WTC11 (cell line): ENCODE data around the gene TWIST1.

Source experiments
- ATF2 ChIP-seq: sonication (generic); formaldehyde crosslinking; IDR thresholded peaks from 2 replicates; pipeline ENCODE4 v1.8.1; 2022; ENCODE audit warnings: low read depth, missing genetic modification reagents, borderline replicate concordance
- CTCF ChIP-seq: fragments of 200-600 bp; IDR thresholded peaks from 2 replicates; pipeline ENCODE4 v1.8.0; 2022; ENCODE audit warnings: antibody characterized with exemption
- E2F1 ChIP-seq: sonication (generic); formaldehyde crosslinking; IDR thresholded peaks from 2 replicates; pipeline ENCODE4 v1.8.0; 2022; ENCODE audit warnings: mild to moderate bottlenecking, missing genetic modification reagents
- ETV6 ChIP-seq: sonication (generic); formaldehyde crosslinking; IDR thresholded peaks from 2 replicates; pipeline ENCODE4 v1.8.1; 2022; ENCODE audit warnings: mild to moderate bottlenecking, missing genetic modification reagents
- MYBL2 ChIP-seq: sonication (generic); formaldehyde crosslinking; IDR thresholded peaks from 2 replicates; pipeline ENCODE4 v1.8.1; 2023; ENCODE audit warnings: mild to moderate bottlenecking, moderate library complexity, missing genetic modification reagents
- NR3C1 ChIP-seq: sonication (generic); formaldehyde crosslinking; conservative IDR thresholded peaks from 2 replicates; pipeline ENCODE4 v1.8.1; 2023; ENCODE audit warnings: low read depth, mild to moderate bottlenecking, missing genetic modification reagents
- PRDM15 ChIP-seq: sonication (generic); formaldehyde crosslinking; IDR thresholded peaks from 2 replicates; pipeline ENCODE4 v1.8.0; 2022; ENCODE audit warnings: missing genetic modification reagents
- TEAD4 ChIP-seq: sonication (generic); formaldehyde crosslinking; IDR thresholded peaks from 2 replicates; pipeline ENCODE4 v1.8.0; 2022; ENCODE audit warnings: mild to moderate bottlenecking, missing genetic modification reagents
- ZNF416 ChIP-seq: fragments of 250-450 bp; sonication (Bioruptor Pico); IDR thresholded peaks from 2 replicates; pipeline ENCODE4 v1.9.0; 2021; ENCODE audit warnings: mild to moderate bottlenecking, inconsistent platforms

GRCh38 chr7:19117091-19117869 lies at the start of gene TWIST1:
- TF ChIP-seq CTCF (no peak), MYBL2 (CRISPR knock-in tag) (no peak), NR3C1 (CRISPR knock-in tag) (no peak), ATF2 (CRISPR knock-in tag) (no peak), TEAD4 (CRISPR knock-in tag) (no peak), ETV6 (CRISPR knock-in tag) (no peak), PRDM15 (CRISPR knock-in tag) (no peak), ZNF416 (CRISPR knock-in tag) (no peak), E2F1 (CRISPR knock-in tag) (no peak)
